H9 (cell line): ENCODE data around the gene PDGFRB. TPM values are rescaled to one million over a fixed set of nuclear protein-coding genes. Genes with fewer than 3 reads are reported as not detected.

Source experiments
- DNase-seq: peaks from one replicate; pipeline ENCODE4 v3.0.0-alpha.2; 2017
- H2AFZ ChIP-seq: one replicate; pipeline ENCODE4 v1.6.1; 2013; ENCODE audit warnings: mild to moderate bottlenecking, low read length, control low read depth, moderate library complexity
- H2AK5ac ChIP-seq: 2 replicates; pipeline ENCODE4 v1.6.1; 2013; ENCODE audit warnings: low read length, control low read depth, mixed read lengths; ENCODE audit not compliant: insufficient read length
- H2BK120ac ChIP-seq: one replicate; pipeline ENCODE4 v1.6.1; 2013; ENCODE audit warnings: low read depth, mild to moderate bottlenecking, low read length, control low read depth, inconsistent platforms; ENCODE audit not compliant: poor library complexity, severe bottlenecking
- H2BK12ac ChIP-seq: 2 replicates; pipeline ENCODE4 v1.6.1; 2013; ENCODE audit warnings: low read length, control low read depth, mixed read lengths, low read depth; ENCODE audit not compliant: insufficient read length
- H2BK15ac ChIP-seq: 2 replicates; pipeline ENCODE4 v1.6.1; 2013; ENCODE audit warnings: low read depth, low read length, control low read depth
- H2BK20ac ChIP-seq: one replicate; pipeline ENCODE4 v1.6.1; 2013; ENCODE audit warnings: low read depth, mild to moderate bottlenecking, low read length, control low read depth, inconsistent platforms; ENCODE audit not compliant: poor library complexity, severe bottlenecking
- H2BK5ac ChIP-seq: 2 replicates; pipeline ENCODE4 v1.6.1; 2013; ENCODE audit warnings: low read length, control low read depth, mixed read lengths; ENCODE audit not compliant: insufficient read length
- H3K14ac ChIP-seq: 2 replicates; pipeline ENCODE4 v1.6.1; 2013; ENCODE audit warnings: low read length, control low read depth; ENCODE audit not compliant: insufficient read depth
- H3K18ac ChIP-seq: 2 replicates; pipeline ENCODE4 v1.6.1; 2013; ENCODE audit warnings: low read depth, mild to moderate bottlenecking, mixed read lengths, low read length, control low read depth; ENCODE audit not compliant: insufficient read length
- H3K23ac ChIP-seq: 2 replicates; pipeline ENCODE4 v1.6.1; 2013; ENCODE audit warnings: low read length, control low read depth, mixed read lengths, low read depth; ENCODE audit not compliant: insufficient read length
- H3K23me2 ChIP-seq: 2 replicates; pipeline ENCODE4 v1.6.1; 2013; ENCODE audit warnings: low read depth, mild to moderate bottlenecking, mixed read lengths, low read length, control low read depth; ENCODE audit not compliant: insufficient read length, poor library complexity, severe bottlenecking
- H3K27ac ChIP-seq: 2 replicates; pipeline ENCODE4 v1.5.1; 2013; ENCODE audit warnings: low read length, control low read depth, mixed read lengths, low read depth; ENCODE audit not compliant: insufficient read length
- H3K27me3 ChIP-seq: 2 replicates; pipeline ENCODE4 v1.6.1; 2013; ENCODE audit warnings: low read length, control low read depth, inconsistent platforms; ENCODE audit not compliant: insufficient read depth
- H3K4ac ChIP-seq: 2 replicates; pipeline ENCODE4 v1.6.1; 2013; ENCODE audit warnings: low read depth, mild to moderate bottlenecking, control low read depth, inconsistent platforms, low read length, moderate library complexity
- H3K4me1 ChIP-seq: 2 replicates; pipeline ENCODE4 v1.6.1; 2013; ENCODE audit warnings: low read length, control low read depth, inconsistent platforms; ENCODE audit not compliant: insufficient read depth
- H3K4me2 ChIP-seq: 2 replicates; pipeline ENCODE4 v1.6.1; 2013; ENCODE audit warnings: low read length, control low read depth, mixed read lengths; ENCODE audit not compliant: insufficient read length, insufficient read depth
- H3K56ac ChIP-seq: 2 replicates; pipeline ENCODE4 v1.6.1; 2013; ENCODE audit warnings: low read depth, mild to moderate bottlenecking, mixed read lengths, low read length, control low read depth; ENCODE audit not compliant: insufficient read length
- H3K79me1 ChIP-seq: 2 replicates; pipeline ENCODE4 v1.6.1; 2013; ENCODE audit warnings: low read depth, mild to moderate bottlenecking, moderate library complexity, low read length, control low read depth, inconsistent platforms; ENCODE audit not compliant: insufficient read depth, poor library complexity, severe bottlenecking
- H3K79me2 ChIP-seq: 2 replicates; pipeline ENCODE4 v1.6.1; 2013; ENCODE audit warnings: low read length, control low read depth, inconsistent platforms; ENCODE audit not compliant: insufficient read depth
- H3K9ac ChIP-seq: 2 replicates; pipeline ENCODE4 v1.6.1; 2013; ENCODE audit warnings: low read length, control low read depth, mixed read lengths; ENCODE audit not compliant: insufficient read length; ENCODE audit errors: extremely low read depth
- H3K9me3 ChIP-seq: one replicate; pipeline ENCODE4 v1.6.1; 2013; ENCODE audit warnings: low read depth, low read length, inconsistent platforms; ENCODE audit not compliant: control insufficient read depth
- H3T11ph ChIP-seq: one replicate; pipeline ENCODE4 v1.6.1; 2013; ENCODE audit warnings: mild to moderate bottlenecking, low read length, control low read depth, inconsistent platforms
- H4K20me1 ChIP-seq: one replicate; pipeline ENCODE4 v1.6.1; 2013; ENCODE audit not compliant: control insufficient read depth, insufficient read length, insufficient read depth
- H4K5ac ChIP-seq: 2 replicates; pipeline ENCODE4 v1.6.1; 2013; ENCODE audit warnings: low read depth, mild to moderate bottlenecking, mixed read lengths, low read length, control low read depth; ENCODE audit not compliant: insufficient read length
- H4K8ac ChIP-seq: replicated peaks from 2 replicates; pipeline ENCODE4 v1.6.1; 2013; ENCODE audit warnings: low read length, control low read depth, mixed read lengths, low read depth; ENCODE audit not compliant: insufficient read length
- H4K91ac ChIP-seq: 2 replicates; pipeline ENCODE4 v1.6.1; 2013; ENCODE audit warnings: low read depth, mild to moderate bottlenecking, moderate library complexity, mixed read lengths, low read length, control low read depth; ENCODE audit not compliant: insufficient read length
- H3K27ac Mint-ChIP-seq, 3 experiments: 2 replicates in 2 of 3; 3 replicates in 1 of 3; pipeline ENCODE4 v1.8.0; 2020 to 2021; ENCODE audit warnings: mixed read lengths in 3 of 3, mild to moderate bottlenecking in 1 of 3, moderate library complexity in 1 of 3
- H3K27me3 Mint-ChIP-seq: 2 replicates; pipeline ENCODE4 v1.8.0; 2021; ENCODE audit warnings: low read depth, mild to moderate bottlenecking, moderate library complexity, mixed read lengths
- H3K36me3 Mint-ChIP-seq, 3 experiments: 2 replicates in 2 of 3; 3 replicates in 1 of 3; pipeline ENCODE4 v1.8.0; 2020 to 2021; ENCODE audit warnings: low read depth in 3 of 3, mixed read lengths in 3 of 3; ENCODE audit not compliant: insufficient read depth in 1 of 3
- H3K4me1 Mint-ChIP-seq, 2 experiments: 2 replicates each; pipeline ENCODE4 v1.8.0; 2020; ENCODE audit warnings: mixed read lengths in 2 of 2
- H3K4me3 Mint-ChIP-seq, 2 experiments: 2 replicates in 1 of 2; 3 replicates in 1 of 2; pipeline ENCODE4 v1.8.0; 2020 to 2021; ENCODE audit warnings: mild to moderate bottlenecking in 2 of 2, mixed read lengths in 2 of 2, moderate library complexity in 1 of 2
- H3K9me3 Mint-ChIP-seq, 2 experiments: 2 replicates in 1 of 2; 3 replicates in 1 of 2; pipeline ENCODE4 v1.8.0; 2020; ENCODE audit warnings: mild to moderate bottlenecking in 2 of 2, mixed read lengths in 2 of 2, moderate library complexity in 1 of 2
- CTCF ChIP-seq: fragments of 200-600 bp; sonication (generic); conservative IDR thresholded peaks from 3 replicates; pipeline ENCODE4 v1.8.0; 2021; ENCODE audit warnings: antibody characterized with exemption, mild to moderate bottlenecking
- WGBS: extraction: QIAGEN DNeasy Blood & Tissue Kit; methylation state at CpG from one replicate; pipeline ENCODE4 v1.1.7; 2013; ENCODE audit warnings: missing lambda C conversion rate, low lambda C conversion rate, mixed read lengths; ENCODE audit not compliant: insufficient read length; ENCODE audit errors: extremely low coverage; 5-methylcytosine and 5-hydroxymethylcytosine counted together
- total RNA-seq: library from RNA; stranded (reverse); gene quantifications from 2 replicates; pipeline ENCODE4 v1.2.1, GENCODE V29; 2021

PDGFRB gene
- total RNA-seq, 1 experiment from 2014 or later = 2.2 TPM

- H4K20me1 ChIP-seq = peaks cover 2% of the 10 kb centered on the region
- no peak overlapping the region for H2BK15ac ChIP-seq
- peaks cover 81% of the 10 kb centered on the region for H3K27me3 Mint-ChIP-seq
- no peak overlapping the region for H2BK5ac ChIP-seq
- H3K4me1 Mint-ChIP-seq = peaks cover 50 to 51% of the 10 kb centered on the region in 2 experiments
- H3K79me2 ChIP-seq = no peaks in the 10 kb centered on the region
- H4K91ac ChIP-seq = no peak overlapping the region
- no peak overlapping the region for H2AFZ ChIP-seq
- H2BK20ac ChIP-seq = no peak overlapping the region
- no peaks in the 10 kb centered on the region for H3K79me1 ChIP-seq
- H3K4me1 ChIP-seq = peaks cover 17% of the 10 kb centered on the region; the same call in 1 of the 2 replicates
- no peak for DNase-seq
- H2BK12ac ChIP-seq = no peak overlapping the region
- H4K5ac ChIP-seq = no peak overlapping the region
- no peak for TF ChIP-seq CTCF
- no peaks in the 10 kb centered on the region; a peak in 1 of 7 replicates for H3K36me3 Mint-ChIP-seq
- no peak overlapping the region for H3K56ac ChIP-seq
- H3K27ac ChIP-seq = no peak overlapping the region
- no peak overlapping the region for H3K9ac ChIP-seq
- H3K4ac ChIP-seq = no peak overlapping the region
- no peak overlapping the region; a peak in 1 of 7 replicates for H3K27ac Mint-ChIP-seq
- H3K4me3 Mint-ChIP-seq = no peak overlapping the region
- H4K8ac ChIP-seq = no peak overlapping the region
- no peak overlapping the region for H3K4me2 ChIP-seq
- no peak overlapping the region for H3K23ac ChIP-seq
- no peaks in the 10 kb centered on the region for H3K9me3 Mint-ChIP-seq
- no peak overlapping the region for H3T11ph ChIP-seq
- H3K14ac ChIP-seq = no peak overlapping the region; the same call in 1 of the 2 replicates
- H3K9me3 ChIP-seq = no peaks in the 10 kb centered on the region
- no peak overlapping the region for H2AK5ac ChIP-seq
- no CpG with 5 or more reads among the region's 7 CpGs for WGBS
- no peak overlapping the region for H3K18ac ChIP-seq
- no peak overlapping the region for H2BK120ac ChIP-seq
- H3K27me3 ChIP-seq = no peaks in the 10 kb centered on the region
- H3K23me2 ChIP-seq = no peaks in the 10 kb centered on the region
These were observed 21.5 kb downstream of the PDGFRB start for GRCh38 chr5:150134198-150134588.
